Measurements from ENCODE around the gene MCU.

The MCU gene

DNA sequence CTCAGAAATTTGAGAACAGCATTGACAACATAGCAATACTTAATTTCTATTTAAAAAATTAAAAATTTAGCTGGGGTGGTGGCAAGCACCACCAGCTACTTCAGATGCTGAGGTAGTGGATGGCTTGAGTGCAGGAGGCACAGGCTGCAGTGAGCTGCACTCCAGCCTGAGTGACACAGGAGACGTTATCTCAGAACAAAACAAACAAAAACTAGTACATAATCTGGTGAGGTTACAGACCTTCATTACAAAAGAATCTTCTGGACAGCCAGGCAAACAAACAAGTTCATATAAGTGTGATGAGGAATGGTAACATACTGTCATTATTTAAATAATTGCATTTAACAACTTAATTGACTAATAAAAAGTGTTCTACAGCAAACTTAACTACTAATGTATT, 124.6 kb downstream of the MCU start:
- TF ChIP-seq, protein P1, sequence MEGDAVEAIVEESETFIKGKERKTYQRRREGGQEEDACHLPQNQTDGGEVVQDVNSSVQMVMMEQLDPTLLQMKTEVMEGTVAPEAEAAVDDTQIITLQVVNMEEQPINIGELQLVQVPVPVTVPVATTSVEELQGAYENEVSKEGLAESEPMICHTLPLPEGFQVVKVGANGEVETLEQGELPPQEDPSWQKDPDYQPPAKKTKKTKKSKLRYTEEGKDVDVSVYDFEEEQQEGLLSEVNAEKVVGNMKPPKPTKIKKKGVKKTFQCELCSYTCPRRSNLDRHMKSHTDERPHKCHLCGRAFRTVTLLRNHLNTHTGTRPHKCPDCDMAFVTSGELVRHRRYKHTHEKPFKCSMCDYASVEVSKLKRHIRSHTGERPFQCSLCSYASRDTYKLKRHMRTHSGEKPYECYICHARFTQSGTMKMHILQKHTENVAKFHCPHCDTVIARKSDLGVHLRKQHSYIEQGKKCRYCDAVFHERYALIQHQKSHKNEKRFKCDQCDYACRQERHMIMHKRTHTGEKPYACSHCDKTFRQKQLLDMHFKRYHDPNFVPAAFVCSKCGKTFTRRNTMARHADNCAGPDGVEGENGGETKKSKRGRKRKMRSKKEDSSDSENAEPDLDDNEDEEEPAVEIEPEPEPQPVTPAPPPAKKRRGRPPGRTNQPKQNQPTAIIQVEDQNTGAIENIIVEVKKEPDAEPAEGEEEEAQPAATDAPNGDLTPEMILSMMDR (IDR thresholded peaks at IDR 0.05) = no peak

DNA sequence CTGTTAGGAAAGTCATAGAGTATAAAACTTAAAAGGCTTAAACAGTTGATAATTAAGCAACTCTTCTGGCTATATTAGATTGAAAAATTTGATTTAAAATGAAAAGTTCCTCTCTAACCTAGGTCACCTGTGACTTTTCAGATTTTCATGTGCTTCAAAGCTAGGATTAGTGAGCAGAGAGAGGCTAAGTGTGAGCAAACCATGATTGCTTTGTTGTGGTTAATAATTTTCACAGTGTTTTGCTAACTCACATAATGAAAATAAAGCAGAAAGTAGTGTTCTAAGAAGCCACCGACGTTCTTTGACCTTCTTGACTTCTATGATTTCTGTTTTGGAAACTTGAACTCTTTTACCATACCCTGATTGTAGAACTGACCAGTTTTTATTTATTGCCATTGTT, 126.1 kb downstream of the MCU start:
- TF ChIP-seq, protein P1 (IDR thresholded peaks at IDR 0.05) = no peak

DNA sequence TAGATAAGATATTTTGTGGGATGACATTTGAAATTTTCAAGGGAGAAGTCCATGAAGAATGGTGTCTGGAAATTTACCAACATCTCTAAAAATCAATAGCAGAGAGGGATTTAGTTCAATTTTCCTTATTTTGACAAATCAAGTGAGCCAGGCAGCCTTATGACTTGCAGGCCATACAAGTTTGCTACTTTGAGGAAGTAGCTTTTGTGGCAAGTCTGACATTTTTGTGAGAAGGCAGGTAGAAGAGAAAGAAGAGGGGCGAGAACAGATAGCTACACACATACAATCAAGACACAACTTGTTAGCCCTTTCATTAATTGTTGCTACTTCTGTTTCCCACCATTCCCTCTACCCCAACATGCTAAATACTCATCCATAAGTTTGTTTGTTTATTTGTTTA, 127.1 kb downstream of the MCU start:
- TF ChIP-seq, protein P1 (IDR thresholded peaks at IDR 0.05) = no peak

DNA sequence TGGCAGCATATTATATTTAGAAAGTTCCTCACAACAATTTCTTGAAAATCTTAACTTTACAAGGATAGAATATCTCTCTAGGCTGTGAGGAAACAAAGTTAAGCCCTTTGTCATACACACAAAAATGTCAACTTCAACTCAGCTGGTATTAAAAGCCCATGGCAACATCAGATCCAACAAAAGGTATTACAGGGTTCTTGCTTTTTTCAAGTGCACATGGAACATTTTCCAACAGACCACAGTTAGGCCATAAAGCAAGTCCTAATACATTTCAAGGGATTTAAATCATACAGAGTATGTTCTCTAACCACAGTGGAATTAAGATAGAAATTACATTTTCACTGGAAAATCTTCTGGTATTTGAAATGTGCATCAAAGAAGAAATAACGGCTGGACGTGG, 129.7 kb downstream of the MCU start:
- TF ChIP-seq, protein P1 (IDR thresholded peaks at IDR 0.05) = no peak

DNA sequence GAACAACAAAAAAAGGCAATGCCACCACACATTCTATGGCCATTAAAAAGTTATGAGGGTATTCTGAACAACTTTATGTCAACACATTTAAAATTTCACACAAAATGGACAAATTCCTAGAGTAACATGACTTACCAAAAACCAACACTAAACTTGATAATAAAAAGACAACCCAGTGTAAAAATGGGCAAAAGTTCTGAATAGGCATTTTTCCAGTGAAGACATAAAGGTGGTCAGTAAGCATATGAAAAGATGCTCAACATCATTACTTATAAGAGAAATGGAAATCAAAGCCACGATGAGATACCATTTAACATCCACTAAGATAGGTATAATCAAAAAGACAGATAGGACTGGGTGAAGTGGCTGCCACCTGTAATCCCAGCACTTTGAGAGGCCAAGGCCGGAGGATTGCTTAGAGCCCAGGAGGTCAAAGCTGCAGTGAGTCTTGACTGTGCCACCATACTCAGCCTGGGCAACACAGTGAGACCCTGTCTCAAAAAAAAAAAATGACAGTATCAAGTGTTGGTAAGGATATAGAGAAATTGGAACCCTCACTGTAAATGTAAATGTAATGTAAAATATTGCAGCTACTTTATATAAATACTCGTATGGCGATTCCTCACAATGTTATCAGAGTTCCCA, 130.5 kb downstream of the MCU start:
- TF ChIP-seq, protein P1 (IDR thresholded peaks at IDR 0.05) = no peak

DNA sequence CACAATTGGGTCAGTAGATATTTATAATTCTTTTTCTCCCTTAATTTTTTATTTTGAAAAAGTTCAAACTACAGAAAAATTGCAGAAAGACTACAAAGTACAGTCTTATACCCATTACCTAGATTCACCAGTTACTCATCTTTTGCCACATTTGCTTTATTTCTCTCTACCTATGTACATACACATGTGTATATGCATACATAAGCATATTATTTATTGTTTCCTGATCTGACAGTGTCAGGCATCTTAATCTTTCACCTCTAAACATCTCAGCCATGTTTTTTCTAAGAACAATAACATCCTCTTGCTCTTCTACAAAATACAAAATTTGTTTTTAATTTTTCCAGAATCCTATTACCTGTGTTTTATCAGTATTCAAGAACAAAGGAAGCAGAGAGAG, 133.2 kb downstream of the MCU start:
- TF ChIP-seq, protein P1 (IDR thresholded peaks at IDR 0.05) = no peak

DNA sequence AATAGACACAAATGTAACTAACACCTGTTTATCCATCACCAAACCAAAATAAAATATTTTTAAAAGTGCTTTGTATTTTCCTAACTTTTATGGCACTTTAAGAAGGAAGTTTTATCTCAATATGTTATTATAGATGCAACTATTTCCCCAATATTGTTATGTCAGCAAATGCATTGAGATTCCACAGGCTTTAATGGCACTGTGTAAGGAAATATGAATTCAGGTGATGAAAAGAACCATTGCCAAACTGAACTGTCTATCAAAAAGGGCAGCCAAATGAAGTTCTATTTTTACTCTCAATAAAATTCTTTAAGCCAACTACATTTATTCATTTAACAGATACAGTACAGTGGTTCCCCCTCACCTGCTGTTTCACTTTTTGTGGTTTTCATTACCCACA, 134.4 kb downstream of the MCU start:
- TF ChIP-seq, protein P1 (IDR thresholded peaks at IDR 0.05) = no peak

DNA sequence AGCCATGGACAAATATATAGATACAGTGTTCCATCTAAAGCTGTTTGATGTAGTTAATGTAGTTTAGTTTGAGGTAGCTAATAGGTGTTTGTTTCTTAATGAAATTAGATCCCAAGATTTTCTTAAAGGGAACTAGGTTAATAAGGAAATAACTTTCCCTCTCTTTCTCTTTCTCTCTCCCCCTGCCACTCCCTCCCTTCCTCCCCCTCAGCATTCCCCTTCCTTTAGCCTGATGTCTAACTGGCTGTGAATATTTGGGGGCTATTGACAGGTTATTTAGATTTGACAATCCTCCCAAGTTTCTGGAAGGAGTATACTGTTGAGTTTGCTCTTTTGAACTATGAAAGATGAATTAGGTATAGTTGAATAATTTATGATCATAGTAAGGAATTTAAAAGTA, 136.4 kb downstream of the MCU start:
- TF ChIP-seq, protein P1 (IDR thresholded peaks at IDR 0.05) = no peak
